ENCODE measurements around the gene PTGES3L.

Gene PTGES3L

GRCh38 chr17:42971589-42971988 is 8.3 kb downstream of the PTGES3L start:
- TF ChIP-seq, protein P1, sequence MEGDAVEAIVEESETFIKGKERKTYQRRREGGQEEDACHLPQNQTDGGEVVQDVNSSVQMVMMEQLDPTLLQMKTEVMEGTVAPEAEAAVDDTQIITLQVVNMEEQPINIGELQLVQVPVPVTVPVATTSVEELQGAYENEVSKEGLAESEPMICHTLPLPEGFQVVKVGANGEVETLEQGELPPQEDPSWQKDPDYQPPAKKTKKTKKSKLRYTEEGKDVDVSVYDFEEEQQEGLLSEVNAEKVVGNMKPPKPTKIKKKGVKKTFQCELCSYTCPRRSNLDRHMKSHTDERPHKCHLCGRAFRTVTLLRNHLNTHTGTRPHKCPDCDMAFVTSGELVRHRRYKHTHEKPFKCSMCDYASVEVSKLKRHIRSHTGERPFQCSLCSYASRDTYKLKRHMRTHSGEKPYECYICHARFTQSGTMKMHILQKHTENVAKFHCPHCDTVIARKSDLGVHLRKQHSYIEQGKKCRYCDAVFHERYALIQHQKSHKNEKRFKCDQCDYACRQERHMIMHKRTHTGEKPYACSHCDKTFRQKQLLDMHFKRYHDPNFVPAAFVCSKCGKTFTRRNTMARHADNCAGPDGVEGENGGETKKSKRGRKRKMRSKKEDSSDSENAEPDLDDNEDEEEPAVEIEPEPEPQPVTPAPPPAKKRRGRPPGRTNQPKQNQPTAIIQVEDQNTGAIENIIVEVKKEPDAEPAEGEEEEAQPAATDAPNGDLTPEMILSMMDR (IDR thresholded peaks at IDR 0.05; ENCODE audit: insufficient read depth, low read depth, low read length, missing control alignments) = no peak

GRCh38 chr17:42969001-42969581 is 10.8 kb downstream of the PTGES3L start:
- TF ChIP-seq, protein P1 (IDR thresholded peaks at IDR 0.05; ENCODE audit: insufficient read depth, low read depth, low read length, missing control alignments) = no peak
- DNase-seq (ENCODE audit: low read depth) = no peak
- H3K4me3 ChIP-seq (ENCODE audit: low read depth, low read length) = no peak overlapping the region

More at GRCh38 chr17:42971589-42971988, 8.3 kb downstream of the PTGES3L start:
- DNase-seq (ENCODE audit: low read depth) = no peak
- no peak overlapping the region for H3K4me3 ChIP-seq (ENCODE audit: low read depth, low read length)

GRCh38 chr17:42967925-42968324 is 12.0 kb downstream of the PTGES3L start:
- H3K4me3 ChIP-seq (ENCODE audit: low read depth, low read length) = no peak overlapping the region
- TF ChIP-seq, protein P1 (IDR thresholded peaks at IDR 0.05; ENCODE audit: insufficient read depth, low read depth, low read length, missing control alignments) = no peak
- no peak for DNase-seq (ENCODE audit: low read depth)

GRCh38 chr17:42964161-42964932 is 15.5 kb downstream of the PTGES3L start, which contains the start of gene AARSD1:
TSS of gene AARSD1 (minus strand) at chr17:42964454. CDS start at chr17:42964440, 14 bp downstream.
- DNase-seq (ENCODE audit: low read depth) = peak; percentile 96
- TF ChIP-seq, protein P1 (IDR thresholded peaks at IDR 0.05; ENCODE audit: insufficient read depth, low read depth, low read length, missing control alignments) = no peak
- peak within 1 kb of the TSS; percentile 99 for H3K4me3 ChIP-seq (ENCODE audit: low read depth, low read length)

DNA sequence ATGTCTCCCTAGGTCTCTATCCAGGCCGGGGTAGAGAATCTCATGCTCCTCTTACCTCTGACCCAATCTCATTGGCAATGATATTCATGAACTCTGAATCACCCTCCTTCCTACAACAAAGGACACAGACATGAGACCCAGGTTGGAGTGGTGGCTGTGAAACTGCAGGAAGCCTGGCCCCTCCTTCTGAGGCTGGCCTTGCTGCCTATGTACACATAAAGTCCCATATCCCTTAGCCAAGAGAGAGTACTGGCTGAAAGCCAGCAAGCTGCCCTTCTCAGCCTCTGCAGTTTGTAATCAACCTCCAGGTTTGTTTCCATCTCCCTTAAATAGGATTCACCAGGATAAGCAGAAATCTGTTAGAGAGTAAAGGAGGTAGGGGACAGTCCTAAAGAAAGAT is 26.2 kb downstream of the PTGES3L start:
- TF ChIP-seq, protein P1 (IDR thresholded peaks at IDR 0.05; ENCODE audit: insufficient read depth, low read depth, low read length, missing control alignments) = no peak
- no peak overlapping the region for H3K4me3 ChIP-seq (ENCODE audit: low read depth, low read length)
- no peak for DNase-seq (ENCODE audit: low read depth)

- no peak for DNase-seq (ENCODE audit: low read depth)
- TF ChIP-seq, protein P1 (IDR thresholded peaks at IDR 0.05; ENCODE audit: insufficient read depth, low read depth, low read length, missing control alignments) = no peak
- H3K4me3 ChIP-seq (ENCODE audit: low read depth, low read length) = no peak overlapping the region
Observed at GRCh38 chr17:42950044-42950783, 29.7 kb downstream of the PTGES3L start.

Measured in GM12865 (cell line).